GM19467 (cell line): ENCODE measurements around the gene PTX3.

Experiments
- ATAC-seq: cut with Tn5 transposase; IDR thresholded peaks from one replicate; pipeline ENCODE4 v1.9.1; 2021; ENCODE audit warnings: mild to moderate bottlenecking, moderate library complexity; ENCODE audit not compliant: unreplicated experiment

Gene PTX3

DNA sequence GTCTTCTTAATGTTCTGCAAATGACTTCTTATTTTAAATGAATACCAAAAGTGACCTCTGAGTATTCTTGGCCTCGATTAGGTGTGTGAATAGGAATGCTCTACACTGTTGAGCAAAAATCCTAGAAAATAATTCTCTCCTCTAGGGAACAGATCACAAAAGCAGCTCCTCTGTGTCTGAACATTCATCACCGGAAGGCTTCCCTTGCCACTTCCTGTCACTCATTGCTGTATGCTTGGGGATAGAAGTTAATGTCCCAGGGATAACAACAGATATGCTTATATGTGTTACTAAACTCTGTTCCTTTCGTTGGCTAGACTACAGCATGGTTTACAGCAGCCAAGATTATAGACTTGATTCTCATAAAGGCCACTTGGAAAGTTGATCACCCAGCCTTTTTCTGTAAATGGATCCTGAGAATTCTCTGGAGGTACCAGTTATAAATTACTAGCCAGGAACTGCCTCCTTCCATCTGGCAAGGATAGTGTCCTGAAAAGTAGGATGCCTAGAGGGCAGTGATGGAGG is 16.0 kb upstream of the PTX3 start:
- ATAC-seq = no peak

DNA sequence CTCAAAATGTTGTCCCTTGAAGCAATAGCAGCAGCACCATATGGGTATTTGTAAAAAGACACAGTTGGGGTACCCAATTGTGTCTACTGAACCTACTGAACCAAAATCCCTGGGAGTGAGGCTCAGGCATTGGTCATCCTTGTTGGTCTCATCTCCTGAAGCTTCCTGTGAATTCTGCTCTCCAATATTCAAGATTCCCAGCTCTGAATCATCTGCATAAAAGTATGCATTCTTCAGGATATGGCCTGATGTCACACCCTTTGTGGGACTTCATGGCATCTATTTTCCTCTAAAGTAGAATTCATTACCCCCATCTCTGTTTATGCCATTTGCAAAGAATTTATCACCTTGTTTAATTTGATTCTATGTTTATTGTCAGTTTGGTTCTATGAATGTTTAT is 13.3 kb upstream of the PTX3 start:
- ATAC-seq = no peak

DNA sequence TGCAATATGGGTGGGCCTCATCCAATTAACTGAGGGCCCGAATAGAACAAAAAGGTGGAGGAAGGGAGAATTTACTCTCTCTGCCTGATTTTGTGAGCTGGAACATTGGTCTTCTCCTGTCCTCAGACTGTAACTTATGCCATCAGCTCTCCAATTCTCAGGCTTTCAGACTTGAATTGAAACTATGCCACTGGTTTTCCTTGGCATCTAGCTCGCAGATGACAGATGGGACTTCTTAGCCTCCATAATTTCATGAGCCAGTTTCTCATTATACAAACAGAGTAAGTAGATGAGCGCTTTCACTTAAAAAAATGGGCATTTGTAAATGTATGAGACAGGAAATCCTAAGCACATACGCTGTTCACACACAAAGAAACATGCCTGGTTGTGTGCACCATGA is 8.7 kb upstream of the PTX3 start:
- ATAC-seq = no peak

DNA sequence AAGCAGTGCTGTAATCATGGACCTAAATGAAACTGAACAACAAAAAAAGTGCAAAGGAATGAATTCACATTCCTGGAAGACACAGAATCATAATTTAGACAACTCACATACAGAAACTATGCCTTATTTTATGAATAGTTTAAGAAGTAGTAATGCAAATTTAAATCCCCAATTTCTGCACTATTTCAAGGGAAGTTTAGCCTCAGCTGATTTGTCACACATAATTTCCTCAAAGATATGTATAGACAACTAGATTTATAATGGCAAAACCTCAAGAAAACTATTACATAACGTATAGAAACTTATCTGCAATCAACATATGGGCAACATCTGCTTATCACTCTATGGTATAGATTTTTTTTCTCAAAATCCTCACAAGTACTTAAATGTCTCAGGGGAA is 7.8 kb upstream of the PTX3 start:
- no peak for ATAC-seq

DNA sequence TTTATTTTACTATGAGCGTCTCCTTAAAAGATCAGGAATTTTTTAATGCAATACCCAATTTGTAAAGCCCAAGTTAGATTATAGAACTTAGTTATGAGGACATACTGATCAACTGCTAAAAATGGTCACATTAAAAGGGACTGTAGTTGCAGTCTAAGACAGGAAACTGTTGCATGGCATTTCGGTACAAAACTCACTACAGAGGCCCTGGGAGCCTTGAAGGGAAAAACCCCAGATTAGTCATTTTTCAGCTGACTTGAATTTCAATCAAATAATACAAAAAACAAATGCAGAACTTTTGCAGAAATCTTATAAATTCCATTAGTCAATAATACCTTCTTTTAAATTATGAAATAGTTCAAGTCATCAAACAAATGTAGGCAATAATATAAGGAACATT is 6.9 kb upstream of the PTX3 start:
- ATAC-seq = no peak

DNA sequence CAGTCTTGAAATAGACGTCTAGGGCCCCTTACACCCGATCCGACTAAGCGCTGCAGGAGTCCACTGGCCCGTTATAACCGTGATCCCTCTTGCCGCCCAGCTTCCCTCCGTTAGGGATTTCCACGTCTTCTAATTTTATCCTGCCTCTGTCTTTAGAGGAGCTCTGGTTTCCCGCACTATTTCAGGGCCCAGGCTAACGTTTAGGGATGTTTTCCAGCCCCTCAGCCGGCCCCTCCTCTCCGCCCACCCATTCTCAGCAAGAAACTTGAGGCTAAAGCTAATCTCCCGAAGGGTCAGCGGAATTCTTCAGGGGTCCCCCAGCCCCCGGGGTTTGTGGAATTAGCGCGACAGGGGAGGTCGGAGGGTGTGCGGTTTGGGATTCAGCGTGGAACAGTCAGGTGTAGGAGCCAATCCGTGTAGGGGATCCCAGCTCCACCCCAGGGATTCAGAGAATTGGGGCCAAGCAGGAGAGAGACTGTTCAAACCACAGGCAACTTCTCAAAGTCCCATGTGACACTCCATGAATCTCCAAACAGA is 1.6 kb downstream of the PTX3 start:
- ATAC-seq = no peak

DNA sequence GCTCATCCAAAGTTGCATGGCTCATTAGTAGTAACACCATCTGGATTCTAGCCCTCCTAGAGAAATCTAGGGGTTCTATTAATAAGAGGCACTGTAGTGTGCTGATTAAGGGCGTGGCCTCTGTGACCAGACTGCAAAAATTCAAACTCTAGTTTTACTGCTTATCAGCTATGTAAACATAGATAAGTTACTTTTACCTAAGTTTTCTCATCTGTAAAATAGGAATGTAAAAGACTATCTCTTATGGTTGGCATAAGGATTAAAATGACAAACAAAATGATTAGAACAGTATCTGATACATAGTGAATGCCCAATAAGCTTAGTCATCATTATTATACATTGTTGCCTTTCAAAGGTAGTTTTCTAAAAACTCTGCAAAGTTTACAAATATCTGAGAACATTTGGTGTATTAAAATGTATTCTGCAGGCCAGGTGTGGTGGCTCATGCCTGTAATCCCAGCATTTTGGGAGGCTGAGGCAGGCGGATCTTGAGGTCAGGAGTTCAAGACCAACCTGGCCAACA is 4.5 kb downstream of the PTX3 start:
- no peak for ATAC-seq

DNA sequence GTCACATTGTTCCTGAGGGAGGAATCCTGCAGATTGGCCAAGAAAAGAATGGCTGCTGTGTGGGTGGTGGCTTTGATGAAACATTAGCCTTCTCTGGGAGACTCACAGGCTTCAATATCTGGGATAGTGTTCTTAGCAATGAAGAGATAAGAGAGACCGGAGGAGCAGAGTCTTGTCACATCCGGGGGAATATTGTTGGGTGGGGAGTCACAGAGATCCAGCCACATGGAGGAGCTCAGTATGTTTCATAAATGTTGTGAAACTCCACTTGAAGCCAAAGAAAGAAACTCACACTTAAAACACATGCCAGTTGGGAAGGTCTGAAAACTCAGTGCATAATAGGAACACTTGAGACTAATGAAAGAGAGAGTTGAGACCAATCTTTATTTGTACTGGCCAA is 6.1 kb downstream of the PTX3 start:
- no peak for ATAC-seq

DNA sequence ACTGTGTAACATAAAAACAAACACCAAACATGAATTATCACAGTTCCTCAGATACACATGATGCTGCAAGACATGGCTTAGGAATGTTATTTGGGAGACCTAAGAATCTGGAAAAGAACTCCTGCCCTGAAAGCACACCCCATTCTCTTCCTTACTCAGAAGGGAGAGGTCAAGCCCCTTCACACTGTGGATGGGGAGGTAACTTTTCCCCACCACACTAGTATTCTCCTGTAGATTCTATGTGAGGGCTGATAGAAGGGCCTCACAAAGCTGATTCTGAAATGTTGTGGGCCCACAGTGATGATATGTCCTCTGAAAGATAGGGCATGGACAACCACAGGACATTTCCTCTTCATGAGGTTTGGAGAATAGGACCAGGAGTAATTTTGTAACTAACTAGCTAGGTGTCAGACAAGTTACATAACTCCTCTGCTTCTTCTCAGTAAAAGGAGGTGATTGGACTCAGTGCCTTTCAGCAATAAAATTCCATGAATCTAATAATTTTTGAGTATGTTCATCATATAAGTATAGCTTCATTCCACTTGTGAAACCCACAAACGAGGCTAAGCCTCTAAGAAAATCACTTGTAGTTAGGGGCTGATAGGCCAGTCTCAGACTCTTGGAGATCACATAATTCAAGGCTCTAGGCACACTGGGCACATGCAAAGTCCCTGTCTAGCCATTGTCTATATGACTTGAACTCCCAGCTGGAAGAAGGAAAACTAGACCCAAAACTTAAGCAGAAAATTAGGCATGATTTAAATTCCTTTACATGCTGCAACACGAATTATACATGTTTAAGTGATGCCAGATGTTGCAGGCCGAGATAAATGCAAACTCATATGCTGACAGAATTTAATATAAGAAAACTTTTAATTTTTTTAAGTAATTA is 7.5 kb downstream of the PTX3 start:
- no peak for ATAC-seq

DNA sequence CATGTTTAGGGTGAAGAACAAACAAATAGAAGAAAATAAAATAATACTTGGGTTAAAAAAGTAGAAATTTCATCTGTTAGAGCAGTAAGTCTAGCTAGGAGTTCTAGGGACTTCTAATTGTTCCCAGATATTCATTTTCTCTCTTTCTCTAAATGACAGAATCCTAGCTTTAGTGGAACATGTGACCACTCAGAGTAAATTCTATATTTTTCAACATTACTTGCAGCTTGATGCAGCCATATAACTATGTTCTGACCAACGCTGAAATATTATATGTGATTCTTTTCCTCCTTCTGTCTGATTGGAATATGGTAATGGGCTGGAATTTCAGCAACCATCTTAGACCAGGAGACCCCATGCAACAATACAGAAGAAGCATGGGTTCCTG is 8.1 kb downstream of the PTX3 start:
- ATAC-seq = no peak

DNA sequence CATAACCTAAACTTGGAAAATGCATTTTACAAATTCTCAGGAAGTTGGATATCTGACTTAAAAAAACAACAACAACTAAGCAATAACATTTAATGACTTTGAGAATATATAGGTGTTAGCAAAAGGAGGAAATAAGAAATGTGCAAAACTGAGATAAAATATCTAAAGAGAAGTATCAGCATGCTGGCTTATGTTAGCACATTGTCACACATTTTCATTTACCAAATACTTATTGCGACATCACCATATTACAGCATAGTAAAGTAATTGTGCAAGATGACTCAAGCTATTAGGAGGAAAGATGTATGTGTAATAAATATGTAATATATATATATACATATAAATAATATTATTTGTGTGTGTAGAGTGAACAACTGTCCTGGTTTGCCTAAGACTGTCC is 9.2 kb downstream of the PTX3 start:
- no peak for ATAC-seq

DNA sequence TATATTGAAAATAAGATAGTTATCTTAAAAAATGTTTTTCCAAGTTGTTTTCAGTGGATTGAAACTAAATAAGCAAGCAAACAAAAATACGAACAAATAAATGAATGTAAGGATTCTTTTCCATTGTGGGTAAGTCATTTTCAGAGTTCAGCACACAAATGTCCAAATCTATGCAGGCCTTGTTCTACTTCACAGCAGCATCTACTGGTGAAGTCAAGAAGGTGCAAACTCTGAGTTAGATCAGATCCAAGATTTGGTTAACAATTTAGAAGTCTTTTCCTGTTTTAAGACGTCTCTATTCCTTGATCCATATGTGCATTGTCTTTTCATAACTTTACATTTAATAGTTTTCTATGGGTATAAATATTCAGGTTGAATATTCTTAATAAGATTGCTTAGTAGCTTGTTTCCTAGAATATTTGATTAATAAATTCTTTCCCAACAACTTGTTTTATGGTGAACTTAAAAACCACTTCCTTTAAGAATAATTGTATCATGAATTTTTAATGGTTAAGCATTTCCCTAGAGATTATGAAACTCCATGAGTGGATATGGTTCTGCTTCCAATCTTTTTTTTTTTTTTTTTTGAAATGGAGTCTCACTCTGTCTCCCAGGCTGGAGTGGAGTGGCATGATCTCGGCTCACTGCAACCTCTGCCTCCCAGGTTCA is 10.5 kb downstream of the PTX3 start:
- no peak for ATAC-seq

DNA sequence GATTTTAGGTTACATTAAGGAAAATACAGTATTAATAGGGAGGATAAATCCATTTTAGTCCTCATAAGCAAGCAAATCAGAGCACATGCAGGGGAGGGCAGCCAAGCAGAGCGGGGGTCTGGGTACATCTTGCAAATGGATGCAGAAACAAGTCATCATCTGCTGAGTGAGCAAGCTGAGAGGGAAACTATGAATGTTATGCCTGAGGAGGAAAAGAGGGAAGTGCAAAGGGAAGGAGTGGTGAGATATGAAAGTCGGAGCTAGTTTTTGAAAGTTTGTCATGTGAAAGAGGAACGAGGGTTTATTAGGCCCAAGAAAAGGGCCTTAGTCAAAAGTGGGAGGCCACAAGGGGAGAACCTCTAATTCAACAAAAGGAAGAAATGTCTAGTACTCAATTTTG is 15.4 kb downstream of the PTX3 start:
- no peak for ATAC-seq

DNA sequence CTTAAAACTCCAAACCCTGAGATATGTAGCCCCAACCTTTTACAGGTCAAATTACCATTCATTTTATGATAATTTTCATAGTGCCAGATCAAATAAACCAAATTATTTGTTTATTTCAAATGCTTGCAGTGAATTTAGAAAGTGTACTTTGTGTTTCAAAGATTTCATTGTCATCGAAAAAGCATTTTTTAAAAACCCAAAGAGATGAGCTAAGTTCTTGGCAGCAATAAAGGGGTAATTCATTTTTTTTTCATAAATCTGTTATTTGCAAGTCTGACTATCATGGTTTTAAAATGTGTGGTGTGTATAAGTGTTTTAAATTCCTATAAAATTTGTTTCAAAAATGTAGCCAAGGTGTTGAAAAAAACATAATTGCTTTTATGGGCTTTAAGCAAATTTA is 17.2 kb downstream of the PTX3 start:
- no peak for ATAC-seq

DNA sequence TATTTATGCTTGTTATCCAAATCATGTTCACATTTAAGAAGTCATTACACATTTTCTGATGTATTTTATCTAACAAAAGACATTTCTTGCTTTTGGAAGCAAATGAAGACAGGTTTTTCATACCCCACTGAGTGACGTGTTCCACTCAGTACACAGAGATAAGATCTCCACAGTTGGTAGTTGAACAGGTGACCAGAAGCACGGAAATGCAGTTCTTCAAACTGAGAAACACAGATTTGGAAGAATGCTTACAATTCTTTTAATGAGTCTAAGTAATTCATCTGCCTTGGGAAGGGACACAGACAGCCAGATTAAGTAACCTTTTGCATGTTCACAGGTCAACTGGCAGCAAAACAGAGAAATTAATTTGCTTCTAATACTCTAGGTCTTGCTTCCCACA is 23.1 kb downstream of the PTX3 start:
- no peak for ATAC-seq

DNA sequence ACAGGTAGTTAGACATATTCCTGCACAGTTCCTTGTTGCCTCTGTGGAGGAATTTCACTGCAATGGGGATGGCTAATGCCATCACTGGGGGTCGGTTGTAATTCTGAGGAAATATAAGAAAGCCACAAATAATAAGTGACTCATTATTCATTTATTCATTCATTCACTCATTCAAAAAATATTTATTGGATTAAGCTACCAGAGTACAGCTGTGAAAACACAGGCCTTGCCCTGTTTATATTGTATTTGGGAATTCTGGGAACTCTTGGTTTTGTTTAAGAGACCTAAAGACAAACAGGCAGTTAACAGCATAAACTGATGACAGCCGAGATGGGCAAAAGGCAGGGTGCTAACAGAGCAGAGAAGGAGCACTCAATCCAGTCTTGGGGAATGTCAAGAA is 23.6 kb downstream of the PTX3 start:
- ATAC-seq = no peak

DNA sequence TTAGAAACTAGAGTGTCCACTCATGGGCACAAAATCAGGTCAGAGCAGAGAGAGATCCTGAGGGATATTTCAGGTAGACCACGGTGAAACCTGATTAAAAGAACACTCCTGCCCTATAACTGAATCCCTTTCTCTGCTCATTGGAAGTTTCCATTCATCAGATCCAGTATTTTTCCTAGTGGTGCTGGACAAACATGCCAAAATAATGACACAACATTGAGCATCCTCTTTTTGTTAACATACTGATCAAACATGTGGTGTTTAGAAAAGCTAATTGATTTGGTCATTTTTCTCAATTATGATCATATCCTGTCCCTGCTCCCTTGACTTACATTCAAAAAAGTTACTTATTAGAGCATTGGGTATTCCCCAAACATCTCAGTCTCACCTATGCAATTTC is 27.2 kb downstream of the PTX3 start:
- no peak for ATAC-seq

DNA sequence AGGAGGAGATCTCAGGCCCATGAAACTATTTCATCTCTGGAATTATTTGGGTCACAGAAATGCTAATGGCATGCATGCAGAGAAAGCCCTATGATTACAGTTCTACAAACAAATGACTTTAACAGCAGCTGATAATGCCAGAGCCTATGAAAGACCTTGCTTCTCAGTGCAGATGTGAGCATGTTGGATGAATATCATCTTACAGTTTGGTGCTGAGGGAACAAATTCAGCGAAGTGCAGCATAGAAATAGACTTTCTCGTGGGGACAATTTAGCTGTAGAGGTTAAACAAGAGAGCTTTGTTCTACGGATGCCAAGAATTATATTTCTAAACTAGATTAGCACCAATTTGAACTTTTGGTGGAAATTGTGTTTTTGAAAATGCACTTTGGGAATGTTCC is 27.7 kb downstream of the PTX3 start:
- ATAC-seq = no peak

DNA sequence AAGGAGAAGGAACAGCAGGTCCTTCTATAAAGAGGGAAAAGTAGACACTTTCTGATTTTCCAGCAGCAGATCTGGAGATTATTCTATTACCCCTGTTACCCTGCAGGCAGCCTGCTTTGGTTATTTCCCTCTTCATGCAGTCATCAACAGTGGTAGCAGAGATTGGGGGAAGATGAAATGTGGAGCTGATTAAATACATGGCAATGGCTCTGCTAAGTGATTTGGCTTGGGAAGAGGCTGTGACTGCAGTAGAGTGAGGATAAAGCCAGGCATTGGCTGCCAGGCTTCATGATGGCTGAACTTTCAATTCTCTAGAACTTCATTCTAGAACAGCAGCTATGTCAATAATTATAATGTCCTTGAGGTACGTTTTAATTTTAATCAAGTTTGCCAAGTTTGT is 29.1 kb downstream of the PTX3 start:
- no peak for ATAC-seq

DNA sequence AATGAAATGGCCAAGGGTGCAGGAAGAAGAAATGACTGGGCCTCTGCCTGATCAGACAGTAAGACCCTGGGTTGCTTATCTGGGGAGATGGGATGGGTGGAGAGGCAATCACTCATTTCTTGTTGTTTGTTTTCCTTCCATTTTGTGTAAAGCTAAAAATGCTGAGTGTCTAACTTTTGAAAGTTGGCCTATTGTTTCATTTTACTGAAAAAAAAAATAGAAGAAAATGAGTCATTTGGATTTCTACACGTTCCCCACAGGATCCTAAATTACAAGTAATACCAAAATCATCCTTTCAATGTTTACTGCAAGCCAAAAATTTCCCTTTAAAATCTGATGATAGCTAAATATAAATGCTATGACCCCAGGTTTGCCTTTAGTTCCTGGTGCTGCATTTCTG is 30.6 kb downstream of the PTX3 start:
- no peak for ATAC-seq

DNA sequence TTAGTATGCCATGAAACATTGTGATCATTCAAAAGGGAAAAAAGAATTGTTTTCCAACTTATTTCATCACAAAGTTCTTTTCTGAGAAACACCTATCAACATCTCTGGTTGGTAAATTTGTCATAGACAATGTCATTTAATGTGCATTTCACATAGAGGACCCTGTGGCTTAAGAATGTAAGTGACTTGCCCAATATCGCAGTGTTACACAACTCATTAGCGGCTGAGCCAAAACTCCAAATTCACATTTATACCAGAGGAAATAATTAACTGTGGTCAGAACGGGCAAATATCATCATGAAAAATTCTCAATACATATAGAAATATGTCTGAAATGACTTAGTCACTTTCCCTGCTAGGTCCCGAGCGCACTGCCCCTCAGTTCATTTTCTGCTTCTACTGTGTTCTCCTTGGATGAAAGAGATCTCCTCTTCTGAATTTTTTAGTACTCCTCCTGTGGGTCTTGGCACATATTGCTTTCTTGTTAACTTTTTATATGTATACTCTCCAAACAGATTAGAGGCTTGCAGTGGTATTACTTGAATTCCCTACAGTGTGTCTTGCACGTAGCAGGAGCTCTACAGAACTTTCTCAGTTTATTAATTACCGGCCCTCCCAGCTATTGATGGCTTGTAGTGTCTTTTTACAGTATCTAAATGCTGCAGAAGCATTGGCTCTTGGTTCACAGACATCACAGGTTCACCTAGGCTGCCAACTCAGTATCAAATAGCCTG is 33.1 kb downstream of the PTX3 start:
- no peak for ATAC-seq
